KMS-11 (cell line): ENCODE measurements around the gene ZSCAN10.
"Not testable (repeated sequence)": the region's sequence is repeated elsewhere in the genome, so short reads cannot be mapped to it uniquely, and the experiment has no call there.

Experiments
- H2AFZ ChIP-seq: fragments of 200-600 bp; sonication (generic); 2 replicates; pipeline ENCODE4 v1.6.1; 2016; ENCODE audit warnings: antibody characterized with exemption, mixed run types, low read depth
- H3K27ac ChIP-seq: fragments of 200-600 bp; sonication (generic); 2 replicates; pipeline ENCODE4 v1.6.1; 2016; ENCODE audit warnings: mild to moderate bottlenecking, mixed run types
- H3K27me3 ChIP-seq: fragments of 200-600 bp; sonication (generic); 2 replicates; pipeline ENCODE4 v1.6.1; 2017; ENCODE audit warnings: mild to moderate bottlenecking, low read depth, mixed run types, moderate library complexity; ENCODE audit not compliant: insufficient read depth
- H3K36me3 ChIP-seq: fragments of 200-600 bp; sonication (generic); 2 replicates; pipeline ENCODE4 v1.6.1; 2017; ENCODE audit warnings: mild to moderate bottlenecking, mixed run types; ENCODE audit not compliant: insufficient read depth
- H3K4me1 ChIP-seq: fragments of 200-600 bp; sonication (generic); 2 replicates; pipeline ENCODE4 v1.6.1; 2016; ENCODE audit warnings: mild to moderate bottlenecking, low read depth, mixed run types; ENCODE audit not compliant: poor library complexity, severe bottlenecking
- H3K4me2 ChIP-seq: fragments of 200-600 bp; sonication (generic); 2 replicates; pipeline ENCODE4 v1.7.0; 2016; ENCODE audit warnings: mild to moderate bottlenecking, mixed run types
- H3K4me3 ChIP-seq: fragments of 200-600 bp; sonication (generic); IDR thresholded peaks from 2 replicates; pipeline ENCODE4 v1.6.1; 2017; ENCODE audit warnings: low read depth, low read length, mixed read lengths; ENCODE audit not compliant: insufficient read depth
- H3K79me2 ChIP-seq: fragments of 200-600 bp; sonication (generic); 2 replicates; pipeline ENCODE4 v1.6.1; 2016; ENCODE audit warnings: low read depth, mixed run types; ENCODE audit not compliant: insufficient read depth
- H3K9ac ChIP-seq: fragments of 200-600 bp; sonication (generic); 2 replicates; pipeline ENCODE4 v1.6.1; 2016; ENCODE audit warnings: mild to moderate bottlenecking, mixed run types
- H4K20me1 ChIP-seq: fragments of 200-600 bp; sonication (generic); 2 replicates; pipeline ENCODE4 v1.6.1; 2016; ENCODE audit warnings: mild to moderate bottlenecking, mixed run types; ENCODE audit not compliant: insufficient read depth
- TF ChIP-seq, protein P1 (sequence below): fragments of 200-600 bp; sonication (generic); conservative IDR thresholded peaks from 2 replicates; pipeline ENCODE4 v1.6.1; 2017; ENCODE audit warnings: low read depth, mild to moderate bottlenecking, antibody characterized with exemption, low read length, moderate library complexity, mixed read lengths

ZSCAN10 gene

DNA sequence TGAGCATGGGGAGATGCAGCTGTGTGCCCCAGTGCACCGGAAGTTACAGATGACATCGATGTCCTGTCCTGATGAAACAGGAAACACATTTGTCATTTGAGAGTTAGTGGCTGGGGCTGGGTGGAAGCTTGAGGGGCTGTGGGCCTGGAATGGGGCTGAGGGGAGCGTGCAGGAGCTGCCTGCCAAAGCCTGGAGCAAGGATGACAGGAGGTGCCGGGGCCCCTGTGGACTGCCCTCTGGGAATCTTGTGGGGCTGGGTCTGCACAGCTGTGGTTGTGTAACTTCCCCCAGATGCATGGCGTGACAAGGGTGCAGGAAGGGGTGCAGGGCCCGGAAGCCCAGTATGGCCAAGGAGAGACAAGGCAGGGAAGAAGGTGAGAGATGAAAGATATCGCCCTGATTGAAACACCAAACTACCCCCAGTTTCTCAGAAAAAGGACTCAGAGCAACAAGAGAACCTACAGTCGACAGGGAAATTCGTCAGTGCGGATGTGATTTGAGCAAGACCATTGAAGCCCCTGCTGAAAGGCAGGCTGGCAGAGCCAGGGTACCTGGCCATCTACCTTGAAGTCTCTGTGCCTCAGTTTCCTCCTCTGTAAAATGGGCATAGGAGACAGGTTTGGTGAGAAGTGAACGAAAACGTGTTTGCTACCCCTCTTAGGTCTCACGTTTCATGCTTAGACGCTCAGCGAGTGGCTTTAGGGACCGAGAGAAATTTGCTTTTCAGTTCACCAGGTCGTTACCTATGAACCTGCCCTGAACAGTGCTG is 43.9 kb downstream of the ZSCAN10 start:
- H3K27ac ChIP-seq: no peak overlapping the region
- peaks cover 6% of the 10 kb centered on the region for H3K4me1 ChIP-seq
- H3K9ac ChIP-seq: no peak overlapping the region
- TF ChIP-seq, protein P1, sequence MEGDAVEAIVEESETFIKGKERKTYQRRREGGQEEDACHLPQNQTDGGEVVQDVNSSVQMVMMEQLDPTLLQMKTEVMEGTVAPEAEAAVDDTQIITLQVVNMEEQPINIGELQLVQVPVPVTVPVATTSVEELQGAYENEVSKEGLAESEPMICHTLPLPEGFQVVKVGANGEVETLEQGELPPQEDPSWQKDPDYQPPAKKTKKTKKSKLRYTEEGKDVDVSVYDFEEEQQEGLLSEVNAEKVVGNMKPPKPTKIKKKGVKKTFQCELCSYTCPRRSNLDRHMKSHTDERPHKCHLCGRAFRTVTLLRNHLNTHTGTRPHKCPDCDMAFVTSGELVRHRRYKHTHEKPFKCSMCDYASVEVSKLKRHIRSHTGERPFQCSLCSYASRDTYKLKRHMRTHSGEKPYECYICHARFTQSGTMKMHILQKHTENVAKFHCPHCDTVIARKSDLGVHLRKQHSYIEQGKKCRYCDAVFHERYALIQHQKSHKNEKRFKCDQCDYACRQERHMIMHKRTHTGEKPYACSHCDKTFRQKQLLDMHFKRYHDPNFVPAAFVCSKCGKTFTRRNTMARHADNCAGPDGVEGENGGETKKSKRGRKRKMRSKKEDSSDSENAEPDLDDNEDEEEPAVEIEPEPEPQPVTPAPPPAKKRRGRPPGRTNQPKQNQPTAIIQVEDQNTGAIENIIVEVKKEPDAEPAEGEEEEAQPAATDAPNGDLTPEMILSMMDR: no peak
- no peaks in the 10 kb centered on the region for H3K79me2 ChIP-seq
- H3K36me3 ChIP-seq: no peaks in the 10 kb centered on the region
- no peaks in the 10 kb centered on the region for H4K20me1 ChIP-seq
- peaks cover 5% of the 10 kb centered on the region; the same call in 1 of the 2 replicates for H3K27me3 ChIP-seq
- H3K4me2 ChIP-seq: no peak overlapping the region
- no peak overlapping the region for H3K4me3 ChIP-seq
- no peak overlapping the region for H2AFZ ChIP-seq

DNA sequence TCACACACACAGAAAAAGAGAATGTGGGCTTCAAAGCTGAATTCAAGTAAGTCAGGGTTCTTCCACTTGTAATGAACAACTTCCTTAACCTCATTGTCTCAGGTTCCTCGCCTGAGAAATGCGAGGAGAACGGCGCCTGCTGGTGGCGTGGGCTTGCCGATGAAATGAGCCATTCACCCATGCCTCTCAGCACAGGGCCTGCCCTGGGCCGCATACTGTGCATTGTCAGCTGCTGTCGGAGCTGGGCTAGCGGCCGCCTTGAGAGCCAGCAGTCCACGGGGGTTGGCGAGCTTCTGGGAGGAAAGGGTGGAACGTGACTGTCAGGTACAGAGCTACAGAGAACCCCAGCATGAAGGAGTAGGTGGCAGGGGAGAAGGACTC is 45.8 kb downstream of the ZSCAN10 start:
- not testable (repeated sequence) for H3K79me2 ChIP-seq, H3K9ac ChIP-seq, H3K36me3 ChIP-seq, H2AFZ ChIP-seq, H3K4me2 ChIP-seq, H3K27me3 ChIP-seq, H3K27ac ChIP-seq, H3K4me3 ChIP-seq, H3K4me1 ChIP-seq, H4K20me1 ChIP-seq

DNA sequence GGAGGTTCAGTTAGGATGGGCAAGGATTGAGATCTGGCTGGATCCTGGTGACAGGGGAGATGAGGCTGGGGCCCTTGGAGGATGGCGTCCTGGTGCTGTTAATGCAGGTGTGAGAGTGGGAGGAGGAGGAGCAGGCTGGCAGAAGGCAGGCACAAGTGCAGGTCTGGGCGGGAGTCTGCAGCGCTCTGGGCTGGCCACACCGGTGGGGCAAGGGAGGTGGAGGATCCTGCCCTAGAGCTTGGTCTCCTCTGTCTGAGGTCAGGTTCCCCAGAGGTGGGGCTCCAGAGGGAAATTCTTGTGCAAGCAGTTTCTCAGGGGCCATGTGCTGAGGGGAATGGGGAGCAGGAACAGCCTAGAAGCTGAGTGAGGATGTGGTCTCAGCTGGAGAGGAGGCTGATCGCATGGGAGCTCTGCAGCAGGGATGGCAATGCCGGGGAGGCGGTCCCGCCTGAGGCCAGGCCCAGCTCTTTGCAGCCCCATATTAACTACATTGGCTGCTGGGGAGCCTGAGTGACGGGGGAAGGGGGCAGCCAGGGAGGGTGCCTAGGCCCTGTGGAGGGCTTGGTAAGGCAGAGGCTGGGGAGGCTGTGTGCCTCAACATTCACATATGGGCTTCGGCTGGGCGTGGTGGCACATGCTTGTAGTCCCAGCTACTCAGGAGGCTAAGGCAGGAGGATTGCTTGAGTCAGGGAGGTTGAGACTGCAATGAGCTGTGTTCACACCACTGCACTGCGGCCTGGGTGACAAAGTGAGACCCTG is 46.3 kb downstream of the ZSCAN10 start:
- H3K4me2 ChIP-seq, H3K27ac ChIP-seq: not testable (repeated sequence)

DNA sequence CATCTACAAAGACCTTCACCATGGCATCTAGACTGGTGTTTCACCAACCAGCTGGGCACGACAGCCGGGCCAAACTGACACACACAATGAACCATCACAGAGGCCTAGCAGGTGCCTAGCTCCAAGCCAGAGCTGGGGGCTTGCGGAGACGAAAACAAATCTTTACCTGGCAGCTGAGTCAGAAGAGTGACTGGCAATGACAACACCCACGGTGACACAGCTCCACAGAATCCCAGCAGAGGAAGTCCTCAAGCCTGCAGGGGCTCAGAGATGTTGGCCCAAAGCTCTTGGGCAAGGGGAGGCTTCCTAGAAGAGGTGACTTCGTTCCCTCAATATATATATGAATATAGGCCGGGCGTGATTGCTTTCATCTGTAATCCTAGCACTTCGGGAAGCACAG is 47.6 kb downstream of the ZSCAN10 start:
- Histone ChIP-seq H3K79me2 (no peaks in the 10 kb centered on the region), H3K27me3 (peaks cover 25% of the 10 kb centered on the region), H3K9ac (no peak overlapping the region), H3K4me3 (no peak overlapping the region), H3K36me3 (no peaks in the 10 kb centered on the region), H3K4me2 (no peak overlapping the region), H2AFZ (no peak overlapping the region), H3K27ac (no peak overlapping the region), H3K4me1 (no peaks in the 10 kb centered on the region), H4K20me1 (no peaks in the 10 kb centered on the region)
- TF ChIP-seq, protein P1: no peak

More for the DNA sequence above, 46.3 kb downstream of the ZSCAN10 start:
- H3K4me3 ChIP-seq, H2AFZ ChIP-seq, H4K20me1 ChIP-seq, H3K79me2 ChIP-seq, H3K36me3 ChIP-seq, H3K9ac ChIP-seq, H3K4me1 ChIP-seq: not testable (repeated sequence)
- peaks cover 12% of the 10 kb centered on the region; the same call in 1 of the 2 replicates for H3K27me3 ChIP-seq

DNA sequence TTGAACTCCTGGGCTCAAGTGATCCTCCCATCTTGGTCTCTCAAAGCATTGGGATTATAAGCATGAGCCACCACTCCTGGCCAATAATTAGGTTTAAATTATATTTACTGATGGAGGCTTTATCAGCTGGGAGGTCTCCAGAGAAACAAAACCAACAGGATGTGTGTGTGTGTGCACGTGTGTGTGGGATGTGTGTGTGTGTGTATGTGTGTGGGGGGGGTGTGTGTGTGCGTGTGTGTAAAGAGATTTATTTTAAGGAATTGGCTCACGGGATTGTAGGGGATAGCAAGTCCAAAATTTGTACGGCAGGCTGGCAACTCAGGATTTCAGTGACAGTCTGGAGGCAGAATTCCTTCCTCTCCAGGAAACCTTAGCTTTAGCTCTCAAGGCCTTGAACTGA is 48.1 kb downstream of the ZSCAN10 start:
- peaks cover 30% of the 10 kb centered on the region for H3K27me3 ChIP-seq
- H3K4me3 ChIP-seq: no peak overlapping the region
- no peak overlapping the region for H2AFZ ChIP-seq
- H3K4me2 ChIP-seq: no peak overlapping the region
- H3K79me2 ChIP-seq: no peaks in the 10 kb centered on the region
- TF ChIP-seq, protein P1: no peak
- no peaks in the 10 kb centered on the region for H4K20me1 ChIP-seq
- no peak overlapping the region for H3K9ac ChIP-seq
- no peak overlapping the region for H3K27ac ChIP-seq
- H3K4me1 ChIP-seq: no peaks in the 10 kb centered on the region
- H3K36me3 ChIP-seq: no peaks in the 10 kb centered on the region
